KBM-7 (cell line): ENCODE data around the gene CDK5.

Source experiments
- DNase-seq: peaks from one replicate; pipeline ENCODE4 v3.0.0-alpha.2; 2015
- in situ Hi-C: fragments of 300-500 bp; cut with MboI; formaldehyde crosslinking; loops from 2 replicates; pipeline ENCODE4 v1.14.3; 2020; ENCODE audit warnings: low sequenced_read_pairs, low pct_unique_long_range_greater_than_20kb, mixed read lengths

The CDK5 gene

GRCh38 chr7:151088019-151088855 is 30.5 kb upstream of the CDK5 start:
- in situ Hi-C loops, result no loop called here
- peak; percentile 41 for DNase-seq

- peak; percentile 38 for DNase-seq
- in situ Hi-C loops, result no loop called here
These were observed 29.7 kb upstream of the CDK5 start for GRCh38 chr7:151087245-151088018.

GRCh38 chr7:151086802-151087244 is 29.1 kb upstream of the CDK5 start:
- in situ Hi-C loops, result no loop called here
- DNase-seq, result no peak

GRCh38 chr7:151085691-151086620 is 28.3 kb upstream of the CDK5 start, which contains the start of gene AGAP3:
AGAP3 (plus strand) TSS chr7:151086475; CDS start chr7:151086742, 267 bp downstream.
- in situ Hi-C loops, result no loop called here
- peak; percentile 66 for DNase-seq

GRCh38 chr7:151085329-151085690 is 27.6 kb upstream of the CDK5 start:
- in situ Hi-C loops, result no loop called here
- no peak for DNase-seq

- in situ Hi-C loops, result no loop called here
- no peak for DNase-seq
These were observed 26.1 kb upstream of the CDK5 start for GRCh38 chr7:151083824-151084160.

GRCh38 chr7:151083071-151083823 is 25.6 kb upstream of the CDK5 start, which contains the start of gene TMUB1:
TMUB1 (minus strand) TSS chr7:151083493; CDS start chr7:151082563, 930 bp downstream.
- DNase-seq, result peak; percentile 65
- in situ Hi-C loops, result no loop called here

GRCh38 chr7:151082141-151083070 is 24.7 kb upstream of the CDK5 start:
- no peak for DNase-seq
- in situ Hi-C loops, result no loop called here

GRCh38 chr7:151081170-151082101 is 23.7 kb upstream of the CDK5 start:
- no peak for DNase-seq
- in situ Hi-C loops, result no loop called here

GRCh38 chr7:151080522-151081169 is 22.9 kb upstream of the CDK5 start, which contains the start of gene FASTK:
FASTK (minus strand) TSS chr7:151080809; CDS start chr7:151080766, 43 bp downstream.
- in situ Hi-C loops, result no loop called here

GRCh38 chr7:151080067-151080521 is 22.4 kb upstream of the CDK5 start:
- in situ Hi-C loops, result no loop called here
- peak; percentile 26 for DNase-seq

More at GRCh38 chr7:151080522-151081169, 22.9 kb upstream of the CDK5 start, which contains the start of gene FASTK:
- peak; percentile 89 for DNase-seq

GRCh38 chr7:151079199-151079910 is 21.7 kb upstream of the CDK5 start:
- no peak for DNase-seq
- in situ Hi-C loops, result no loop called here

GRCh38 chr7:151078233-151079040 is 20.7 kb upstream of the CDK5 start:
- DNase-seq, result no peak
- in situ Hi-C loops, result no loop called here

GRCh38 chr7:151077705-151078232 is 20.1 kb upstream of the CDK5 start:
- in situ Hi-C loops, result no loop called here
- no peak for DNase-seq
